IMR-90 (cell line): ENCODE measurements around the gene ANGPT4. TPM values are rescaled to one million over a fixed set of nuclear protein-coding genes. Genes with fewer than 3 reads are reported as not detected.

ENCODE experiments used
- ATAC-seq: fragments of 200-7000 bp; cut with Tn5 transposase; 2 replicates; pipeline ENCODE4 v1.9.1; 2020; ENCODE audit warnings: low read depth, mild to moderate bottlenecking, moderate library complexity
- BruUV-seq: library from RNA; stranded (reverse); fragments of 400-500 nt; replicated peaks from 2 replicates; lab custom pipeline; 2021; lab: Mats Ljungman, UMichigan
- CTCF ChIA-PET: fragments of 300-600 bp; formaldehyde crosslinking; extraction: SDS; loops from one replicate; lab custom pipeline; 2021; ENCODE audit warnings: antibody characterized with exemption; lab: Yijun Ruan, JAX
- POLR2A ChIA-PET: fragments of 300-600 bp; sonication (Branson Sonifier 250); formaldehyde crosslinking; loops from one replicate; lab custom pipeline; 2022; ENCODE audit warnings: antibody characterized with exemption; ENCODE audit not compliant: unreplicated experiment; lab: Charles Lee
- DNase-seq: peaks from one replicate; pipeline ENCODE4 v3.0.0; 2013
- H2AFZ ChIP-seq: replicated peaks from 2 replicates; pipeline ENCODE3; 2013; ENCODE audit warnings: low read length, mild to moderate bottlenecking; ENCODE audit not compliant: poor library complexity
- H2AK5ac ChIP-seq: 2 replicates; pipeline ENCODE4 v1.6.1; 2013; ENCODE audit warnings: low read depth, low read length, inconsistent platforms
- H2AK9ac ChIP-seq: replicated peaks from 2 replicates; pipeline ENCODE3; 2013; ENCODE audit warnings: mild to moderate bottlenecking, low read depth, low read length, moderate library complexity; ENCODE audit not compliant: poor library complexity
- H2BK120ac ChIP-seq: 2 replicates; pipeline ENCODE4 v1.6.1; 2013; ENCODE audit warnings: low read depth, low read length, inconsistent platforms
- H2BK15ac ChIP-seq: 3 replicates; pipeline ENCODE4 v1.6.1; 2013; ENCODE audit warnings: low read depth, low read length, inconsistent platforms
- H2BK20ac ChIP-seq: 2 replicates; pipeline ENCODE4 v1.6.1; 2013; ENCODE audit warnings: low read depth, mild to moderate bottlenecking, inconsistent platforms, low read length, moderate library complexity
- H2BK5ac ChIP-seq: 2 replicates; pipeline ENCODE4 v1.6.1; 2013; ENCODE audit warnings: mild to moderate bottlenecking, low read depth, low read length, inconsistent platforms; ENCODE audit not compliant: poor library complexity, severe bottlenecking
- H3K14ac ChIP-seq: replicated peaks from 2 replicates; pipeline ENCODE4 v1.6.1; 2013; ENCODE audit warnings: low read depth, low read length, inconsistent platforms
- H3K18ac ChIP-seq: 2 replicates; pipeline ENCODE4 v1.6.1; 2013; ENCODE audit warnings: low read depth, low read length, control low read depth
- H3K23ac ChIP-seq: 2 replicates; pipeline ENCODE4 v1.6.1; 2013; ENCODE audit warnings: low read depth, low read length, inconsistent platforms
- H3K27ac ChIP-seq: 2 replicates; pipeline ENCODE4 v1.5.1; 2013; ENCODE audit warnings: mild to moderate bottlenecking, control low read depth, low read length; ENCODE audit not compliant: insufficient read depth
- H3K27me3 ChIP-seq: 2 replicates; pipeline ENCODE4 v1.6.1; 2013; ENCODE audit warnings: low read length; ENCODE audit not compliant: control insufficient read depth, insufficient read depth
- H3K36me3 ChIP-seq: 2 replicates; pipeline ENCODE4 v1.6.1; 2013; ENCODE audit warnings: low read length, mixed read lengths; ENCODE audit not compliant: control insufficient read depth, insufficient read depth
- H3K4ac ChIP-seq: 2 replicates; pipeline ENCODE4 v1.6.1; 2013; ENCODE audit warnings: low read depth, low read length, inconsistent platforms
- H3K4me1 ChIP-seq: 2 replicates; pipeline ENCODE4 v1.6.1; 2013; ENCODE audit warnings: low read length, mixed read lengths; ENCODE audit not compliant: control insufficient read depth, insufficient read depth
- H3K4me2 ChIP-seq: 2 replicates; pipeline ENCODE4 v1.6.1; 2013; ENCODE audit warnings: low read depth, mild to moderate bottlenecking, control low read depth, low read length, moderate library complexity
- H3K4me3 ChIP-seq: 2 replicates; pipeline ENCODE4 v1.5.1; 2013; ENCODE audit warnings: low read depth, mild to moderate bottlenecking, control low read depth, low read length, moderate library complexity; ENCODE audit not compliant: insufficient read depth
- H3K56ac ChIP-seq: 2 replicates; pipeline ENCODE4 v1.6.1; 2013; ENCODE audit warnings: low read length, inconsistent platforms; ENCODE audit not compliant: insufficient read depth; ENCODE audit errors: extremely low read depth
- H3K79me1 ChIP-seq, 2 experiments: 2 replicates each; pipeline ENCODE4 v1.6.1; 2013; ENCODE audit warnings: low read length in 2 of 2, inconsistent platforms in 1 of 2, low read depth in 1 of 2
- H3K9ac ChIP-seq: 2 replicates; pipeline ENCODE4 v1.6.1; 2013; ENCODE audit warnings: low read depth, low read length, control low read depth
- H3K9me1 ChIP-seq: 2 replicates; pipeline ENCODE4 v1.6.1; 2013; ENCODE audit warnings: low read length, inconsistent platforms; ENCODE audit not compliant: insufficient read depth
- H3K9me3 ChIP-seq: 2 replicates; pipeline ENCODE4 v1.6.1; 2013; ENCODE audit warnings: low read length; ENCODE audit not compliant: control insufficient read depth, insufficient read depth
- H4K20me1 ChIP-seq: 2 replicates; pipeline ENCODE4 v1.6.1; 2013; ENCODE audit warnings: low read length, inconsistent platforms; ENCODE audit not compliant: insufficient read depth
- H4K5ac ChIP-seq: 2 replicates; pipeline ENCODE4 v1.6.1; 2013; ENCODE audit warnings: mild to moderate bottlenecking, low read depth, low read length, control low read depth
- H4K8ac ChIP-seq, 2 experiments: 2 replicates each; pipeline ENCODE4 v1.6.1; 2013; ENCODE audit warnings: low read depth in 2 of 2, low read length in 2 of 2, control low read depth in 1 of 2, inconsistent platforms in 1 of 2
- H4K91ac ChIP-seq: 2 replicates; pipeline ENCODE4 v1.6.1; 2013; ENCODE audit warnings: low read depth, low read length, inconsistent platforms; ENCODE audit not compliant: insufficient read depth
- POLR2A ChIP-seq: IDR thresholded peaks from 2 replicates; pipeline ENCODE4 v1.6.1; 2012; ENCODE audit warnings: mild to moderate bottlenecking, low read depth, low read length
- WGBS, 2 experiments: methylation state at CpG; one replicate each; pipeline versions ENCODE4 v1.1.5 to v1.1.7; 2013; ENCODE audit warnings: missing lambda C conversion rate in 2 of 2; ENCODE audit not compliant: insufficient read length in 1 of 2; ENCODE audit errors: extremely low coverage in 2 of 2; 5-methylcytosine and 5-hydroxymethylcytosine counted together
- dilution Hi-C: fragments of 300-500 bp; cut with HindIII; formaldehyde crosslinking; loops from one replicate; pipeline ENCODE4 v1.14.3; 2018; ENCODE audit warnings: low sequenced_read_pairs; ENCODE audit not compliant: unreplicated experiment
- in situ Hi-C: fragments of 300-500 bp; cut with MboI; formaldehyde crosslinking; loops from 3 replicates; pipeline ENCODE4 v1.14.3; 2019; ENCODE audit warnings: low sequenced_read_pairs, inconsistent platforms, mixed read lengths
- intact Hi-C: fragments of 100-400 bp; cut with micrococcal nuclease; formaldehyde crosslinking; loops from 2 replicates; pipeline ENCODE4 v1.10.0; 2022
- polyA plus RNA-seq, 3 experiments: library from polyadenylated mRNA; depleted of rRNA; stranded (reverse); fragments of >200 nt; gene quantifications; 2 replicates each; pipeline ENCODE4 v1.2.3, GENCODE V29; 2012; ENCODE audit warnings: low replicate concordance in 1 of 3
- total RNA-seq: library from RNA; depleted of rRNA; stranded (reverse); fragments of >200 nt; gene quantifications from 2 replicates; pipeline ENCODE4 v1.2.3, GENCODE V29; 2012
- TF ChIP-seq, protein P1 (sequence below): conservative IDR thresholded peaks from 2 replicates; pipeline ENCODE4 v1.5.1; 2012; ENCODE audit warnings: mild to moderate bottlenecking, low read depth, low read length, improper control_type of control experiment
- TF ChIP-seq, protein P2 (sequence below): fragments of 150-350 bp; IDR thresholded peaks from 2 replicates; pipeline ENCODE4 v1.6.1; 2016; ENCODE audit warnings: low read depth, mild to moderate bottlenecking, low read length, moderate library complexity, borderline replicate concordance

Gene ANGPT4
- total and polyA plus RNA-seq, 2 of the 4 experiments (the other 2 are of a cell fraction): not detected

DNA sequence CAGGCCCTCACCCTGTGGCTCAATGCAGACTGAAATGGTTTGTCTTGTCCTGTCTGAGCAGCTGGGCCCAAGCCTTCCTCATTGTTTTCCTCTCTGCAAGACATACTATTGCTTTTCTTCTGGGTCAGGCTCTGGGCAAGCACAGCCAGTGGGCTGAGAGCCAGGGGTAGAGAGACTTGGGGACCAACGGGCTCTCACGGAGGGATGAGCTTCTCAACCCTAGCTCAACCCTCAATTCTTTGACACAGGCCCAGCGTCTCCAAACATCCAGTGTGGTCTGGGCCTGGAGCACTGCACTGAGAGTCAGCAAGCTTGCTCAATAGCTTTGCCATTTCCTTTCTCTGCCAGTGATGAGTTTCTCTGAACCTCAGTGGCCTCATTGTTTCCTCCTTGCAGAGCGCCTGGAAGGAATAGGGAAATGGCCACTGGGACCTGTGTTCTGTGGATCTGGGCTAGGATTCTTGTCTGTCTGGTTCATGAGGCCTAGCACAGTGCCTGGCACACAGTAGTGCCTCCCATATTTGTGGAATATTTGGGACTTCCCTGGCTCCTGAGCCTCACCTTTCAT lies 9.3 kb downstream of the ANGPT4 start:
- no peak overlapping the region for H3K56ac ChIP-seq
- no peaks in the 10 kb centered on the region for H3K9me3 ChIP-seq
- H2BK120ac ChIP-seq: no peak overlapping the region
- no peak overlapping the region for H3K27ac ChIP-seq
- no CpG with 5 or more reads among the region's 4 CpGs for WGBS, 2 experiments
- no peaks in the 10 kb centered on the region for H3K79me1 ChIP-seq
- H3K4me3 ChIP-seq: no peak overlapping the region
- no TSS peak for BruUV-seq
- intact Hi-C loops (no loop called here), in situ Hi-C loops (no loop called here), dilution Hi-C loops (no loop called here)
- DNase-seq (no peak), ATAC-seq (no peak)
- H2AFZ ChIP-seq: no peak overlapping the region
- TF ChIP-seq POLR2A: no peak
- TF ChIP-seq, protein P1, sequence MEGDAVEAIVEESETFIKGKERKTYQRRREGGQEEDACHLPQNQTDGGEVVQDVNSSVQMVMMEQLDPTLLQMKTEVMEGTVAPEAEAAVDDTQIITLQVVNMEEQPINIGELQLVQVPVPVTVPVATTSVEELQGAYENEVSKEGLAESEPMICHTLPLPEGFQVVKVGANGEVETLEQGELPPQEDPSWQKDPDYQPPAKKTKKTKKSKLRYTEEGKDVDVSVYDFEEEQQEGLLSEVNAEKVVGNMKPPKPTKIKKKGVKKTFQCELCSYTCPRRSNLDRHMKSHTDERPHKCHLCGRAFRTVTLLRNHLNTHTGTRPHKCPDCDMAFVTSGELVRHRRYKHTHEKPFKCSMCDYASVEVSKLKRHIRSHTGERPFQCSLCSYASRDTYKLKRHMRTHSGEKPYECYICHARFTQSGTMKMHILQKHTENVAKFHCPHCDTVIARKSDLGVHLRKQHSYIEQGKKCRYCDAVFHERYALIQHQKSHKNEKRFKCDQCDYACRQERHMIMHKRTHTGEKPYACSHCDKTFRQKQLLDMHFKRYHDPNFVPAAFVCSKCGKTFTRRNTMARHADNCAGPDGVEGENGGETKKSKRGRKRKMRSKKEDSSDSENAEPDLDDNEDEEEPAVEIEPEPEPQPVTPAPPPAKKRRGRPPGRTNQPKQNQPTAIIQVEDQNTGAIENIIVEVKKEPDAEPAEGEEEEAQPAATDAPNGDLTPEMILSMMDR: no peak
- TF ChIP-seq, protein P2, sequence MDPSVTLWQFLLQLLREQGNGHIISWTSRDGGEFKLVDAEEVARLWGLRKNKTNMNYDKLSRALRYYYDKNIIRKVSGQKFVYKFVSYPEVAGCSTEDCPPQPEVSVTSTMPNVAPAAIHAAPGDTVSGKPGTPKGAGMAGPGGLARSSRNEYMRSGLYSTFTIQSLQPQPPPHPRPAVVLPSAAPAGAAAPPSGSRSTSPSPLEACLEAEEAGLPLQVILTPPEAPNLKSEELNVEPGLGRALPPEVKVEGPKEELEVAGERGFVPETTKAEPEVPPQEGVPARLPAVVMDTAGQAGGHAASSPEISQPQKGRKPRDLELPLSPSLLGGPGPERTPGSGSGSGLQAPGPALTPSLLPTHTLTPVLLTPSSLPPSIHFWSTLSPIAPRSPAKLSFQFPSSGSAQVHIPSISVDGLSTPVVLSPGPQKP: no peak
- H4K20me1 ChIP-seq: no peaks in the 10 kb centered on the region
- peaks cover 12% of the 10 kb centered on the region; the same call in 1 of the 2 replicates for H3K4me1 ChIP-seq
- no peak overlapping the region for H3K4me2 ChIP-seq
- no peak overlapping the region for H2AK5ac ChIP-seq
- H4K5ac ChIP-seq: no peak overlapping the region
- no peak overlapping the region for H2BK5ac ChIP-seq
- no peak overlapping the region for H3K18ac ChIP-seq
- CTCF ChIA-PET: no interaction called here
- H3K27me3 ChIP-seq: no peaks in the 10 kb centered on the region
- H3K9ac ChIP-seq: no peak overlapping the region
- H3K23ac ChIP-seq: no peak overlapping the region
- H3K9me1 ChIP-seq: no peaks in the 10 kb centered on the region; the same call in 1 of the 2 replicates
- H3K36me3 ChIP-seq: no peaks in the 10 kb centered on the region
- H4K91ac ChIP-seq: no peak overlapping the region
- H3K14ac ChIP-seq: no peak overlapping the region
- no peak overlapping the region for H3K4ac ChIP-seq
- H2AK9ac ChIP-seq: no peak overlapping the region
- no peak overlapping the region for H2BK15ac ChIP-seq
- no peak overlapping the region for H4K8ac ChIP-seq
- H2BK20ac ChIP-seq: no peak overlapping the region
- POLR2A ChIA-PET: no interaction called here
